HEK293 (cell line): ENCODE results near the gene SPART.

Experiments
- ATF2 ChIP-seq: fragments of 450-650 bp; formaldehyde crosslinking; IDR thresholded peaks from 2 replicates; pipeline ENCODE4 v1.5.1; 2016; ENCODE audit warnings: missing biosample characterization, missing genetic modification characterization, low read depth
- CTCF ChIP-seq: fragments of 450-650 bp; formaldehyde crosslinking; IDR thresholded peaks from 2 replicates; pipeline ENCODE4 v1.5.1; 2016; ENCODE audit warnings: missing biosample characterization, missing genetic modification characterization
- ELK4 ChIP-seq: IDR thresholded peaks from 2 replicates; pipeline ENCODE4 v1.6.1; 2011; ENCODE audit warnings: mild to moderate bottlenecking, low read depth, low read length, borderline replicate concordance
- KLF7 ChIP-seq: fragments of 450-650 bp; formaldehyde crosslinking; IDR thresholded peaks from 2 replicates; pipeline ENCODE4 v1.5.1; 2016; ENCODE audit warnings: missing biosample characterization, missing genetic modification characterization, borderline replicate concordance
- ZBTB17 ChIP-seq: fragments of 450-650 bp; formaldehyde crosslinking; IDR thresholded peaks from 2 replicates; pipeline ENCODE4 v1.5.1; 2016; ENCODE audit warnings: missing biosample characterization, missing genetic modification characterization
- ZNF112 ChIP-seq: fragments of 450-650 bp; formaldehyde crosslinking; IDR thresholded peaks from 2 replicates; pipeline ENCODE4 v1.5.0; 2017; ENCODE audit warnings: missing biosample characterization, missing genetic modification characterization
- ZNF138 ChIP-seq: fragments of 450-650 bp; formaldehyde crosslinking; IDR thresholded peaks from 2 replicates; pipeline ENCODE4 v1.5.1; 2016; ENCODE audit warnings: missing biosample characterization, missing genetic modification characterization, borderline replicate concordance
- ZNF292 ChIP-seq: fragments of 450-650 bp; formaldehyde crosslinking; IDR thresholded peaks from 2 replicates; pipeline ENCODE4 v1.5.1; 2016; ENCODE audit warnings: low read depth, missing biosample characterization, missing genetic modification characterization, borderline replicate concordance
- ZNF350 ChIP-seq: fragments of 450-650 bp; formaldehyde crosslinking; IDR thresholded peaks from 2 replicates; pipeline ENCODE4 v1.5.0; 2017; ENCODE audit warnings: missing biosample characterization, mild to moderate bottlenecking, missing genetic modification characterization
- ZNF513 ChIP-seq: fragments of 450-650 bp; IDR thresholded peaks from 2 replicates; pipeline ENCODE4 v1.5.1; 2018; ENCODE audit warnings: missing biosample characterization, missing genetic modification characterization
- ZNF530 ChIP-seq: fragments of 450-650 bp; formaldehyde crosslinking; IDR thresholded peaks from 2 replicates; pipeline ENCODE4 v1.5.1; 2016; ENCODE audit warnings: low read depth, missing biosample characterization, missing genetic modification characterization
- ZNF645 ChIP-seq: fragments of 450-650 bp; formaldehyde crosslinking; IDR thresholded peaks from 2 replicates; pipeline ENCODE4; 2016; ENCODE audit warnings: missing biosample characterization, missing genetic modification characterization
- ZNF768 ChIP-seq: fragments of 450-650 bp; formaldehyde crosslinking; IDR thresholded peaks from 2 replicates; pipeline ENCODE4 v1.5.1; 2018; ENCODE audit warnings: missing biosample characterization, mild to moderate bottlenecking, missing genetic modification characterization
- ZNF792 ChIP-seq: fragments of 450-650 bp; formaldehyde crosslinking; IDR thresholded peaks from 2 replicates; pipeline ENCODE4 v1.5.1; 2016; ENCODE audit warnings: missing biosample characterization, missing genetic modification characterization

- TF ChIP-seq CTCF (tag by site-specific recombination) (no peak), ZNF530 (tag by site-specific recombination) (no peak), KLF7 (tag by site-specific recombination) (no peak), ZNF792 (tag by site-specific recombination) (no peak), ZNF112 (tag by site-specific recombination) (no peak), ZNF292 (no peak), ZNF768 (tag by site-specific recombination) (no peak), ATF2 (tag by site-specific recombination) (no peak), ZNF138 (no peak), ZBTB17 (tag by site-specific recombination) (no peak), ZNF513 (tag by site-specific recombination) (no peak), ZNF350 (tag by site-specific recombination) (no peak), ELK4 (no peak), ZNF645 (tag by site-specific recombination) (no peak)
Observed at GRCh38 chr13:36344886-36345437, 1.2 kb downstream of the SPART start.
